GM12878 (cell line): ENCODE results near the gene EIF2D. TPM values are rescaled to one million over a fixed set of nuclear protein-coding genes. Genes with fewer than 3 reads are reported as not detected.

Source experiments
- ATF7 ChIP-seq: fragments of 450-650 bp; IDR thresholded peaks from 2 replicates; pipeline ENCODE4 v1.6.1; 2016; ENCODE audit warnings: low read depth, mild to moderate bottlenecking
- CEBPB ChIP-seq, 2 experiments: fragments of 150-350 bp in 1 of 2; IDR thresholded peaks; 2 replicates each; pipeline ENCODE4 v1.6.1; 2012 to 2014; ENCODE audit warnings: low read depth in 2 of 2, low read length in 2 of 2, borderline replicate concordance in 1 of 2, inconsistent platforms in 1 of 2
- DPF2 ChIP-seq: fragments of 450-650 bp; IDR thresholded peaks from 2 replicates; pipeline ENCODE4 v1.6.1; 2017; ENCODE audit warnings: mild to moderate bottlenecking
- EGR1 ChIP-seq, 2 experiments: IDR thresholded peaks; 1 replicate in 1 of 2; 2 replicates in 1 of 2; pipeline ENCODE4 v1.6.1; 2011 to 2012; ENCODE audit warnings: low read depth in 2 of 2, low read length in 2 of 2, borderline replicate concordance in 1 of 2, mild to moderate bottlenecking in 1 of 2, moderate library complexity in 1 of 2
- FOXK2 ChIP-seq: fragments of 450-650 bp; IDR thresholded peaks from 2 replicates; pipeline ENCODE4 v1.6.1; 2017; ENCODE audit warnings: mild to moderate bottlenecking, moderate library complexity
- GABPA ChIP-seq: IDR thresholded peaks from 2 replicates; pipeline ENCODE4 v1.6.1; 2014; ENCODE audit warnings: antibody characterized with exemption, low read depth, mild to moderate bottlenecking, inconsistent platforms
- HDGF ChIP-seq: fragments of 450-650 bp; IDR thresholded peaks from 2 replicates; pipeline ENCODE4 v1.6.1; 2016; ENCODE audit warnings: antibody characterized with exemption
- IRF4 ChIP-seq: IDR thresholded peaks from 2 replicates; pipeline ENCODE4 v1.6.1; 2011; ENCODE audit warnings: low read depth, low read length
- NFIC ChIP-seq: IDR thresholded peaks from 2 replicates; pipeline ENCODE4 v1.6.1; 2012; ENCODE audit warnings: low read depth, mild to moderate bottlenecking, inconsistent platforms, low read length, moderate library complexity
- NFYA ChIP-seq: IDR thresholded peaks from 2 replicates; pipeline ENCODE4 v1.6.1; 2011; ENCODE audit warnings: low read depth, mild to moderate bottlenecking, low read length, improper control_type of control experiment, borderline replicate concordance
- PKNOX1 ChIP-seq: fragments of 450-650 bp; IDR thresholded peaks from 2 replicates; pipeline ENCODE4 v1.6.1; 2016; ENCODE audit warnings: mild to moderate bottlenecking
- RAD51 ChIP-seq: fragments of 450-650 bp; IDR thresholded peaks from 2 replicates; pipeline ENCODE4 v1.6.1; 2016; ENCODE audit warnings: moderate library complexity, mild to moderate bottlenecking, inconsistent platforms
- RB1 ChIP-seq: fragments of 450-650 bp; formaldehyde crosslinking; IDR thresholded peaks from 2 replicates; pipeline ENCODE4 v1.6.1; 2017; ENCODE audit warnings: mild to moderate bottlenecking, borderline replicate concordance
- RBBP5 ChIP-seq: fragments of 200-600 bp; sonication (generic); conservative IDR thresholded peaks from 2 replicates; pipeline ENCODE4 v1.6.1; 2016
- RUNX3 ChIP-seq: IDR thresholded peaks from 2 replicates; pipeline ENCODE4 v1.6.1; 2012; ENCODE audit warnings: low read length, inconsistent platforms
- SIN3A ChIP-seq: IDR thresholded peaks from 2 replicates; pipeline ENCODE4 v1.6.1; 2012; ENCODE audit warnings: low read depth, low read length, improper control_type of control experiment
- SMAD5 ChIP-seq: IDR thresholded peaks from 2 replicates; pipeline ENCODE4 v1.6.1; 2016; ENCODE audit warnings: antibody characterized with exemption, low read depth
- SMARCA5 ChIP-seq: fragments of 450-650 bp; IDR thresholded peaks from 2 replicates; pipeline ENCODE4 v1.6.1; 2017; ENCODE audit warnings: mild to moderate bottlenecking
- SMC3 ChIP-seq: IDR thresholded peaks from 2 replicates; pipeline ENCODE4 v1.6.1; 2011; ENCODE audit warnings: low read length, improper control_type of control experiment, borderline replicate concordance
- TAF1 ChIP-seq: IDR thresholded peaks from 2 replicates; pipeline ENCODE4 v1.6.1; 2011; ENCODE audit warnings: mild to moderate bottlenecking, low read depth, low read length, borderline replicate concordance
- ZBTB11 ChIP-seq: fragments of 450-650 bp; formaldehyde crosslinking; IDR thresholded peaks from 2 replicates; pipeline ENCODE4 v1.5.0; 2022; ENCODE audit warnings: mild to moderate bottlenecking, missing genetic modification characterization
- polyA plus RNA-seq, 11 experiments: library from polyadenylated mRNA; depleted of rRNA in 4 of 11; unstranded in 6 of 11; stranded (reverse) in 5 of 11; fragments of >200 nt; fragmentation: Nextera tagmentation in 4 of 11; fragmentation: Illumina TruSeq in 1 of 11; extraction: Ambion mirVana in 4 of 11; extraction: Trizol in 1 of 11; gene quantifications; 1 replicate in 1 of 11; 2 replicates in 10 of 11; pipeline versions ENCODE4 v1.2.1 to v1.2.3, GENCODE V29; 2011 to 2016; ENCODE audit warnings: inconsistent platforms in 2 of 11, missing spikeins in 2 of 11, low read depth in 1 of 11
- total RNA-seq, 4 experiments: library from RNA; depleted of rRNA in 3 of 4; stranded (reverse); fragments of >200 nt in 3 of 4; fragmentation: Illumina TruSeq in 1 of 4; extraction: Trizol in 1 of 4; gene quantifications; 2 replicates each; pipeline versions ENCODE4 v1.2.1 to v1.2.3, GENCODE V29; 2013 to 2021
- TF ChIP-seq, protein P1 (sequence below): fragments of 450-650 bp; IDR thresholded peaks from 2 replicates; pipeline ENCODE4 v1.6.1; 2014; ENCODE audit warnings: mild to moderate bottlenecking
- TF ChIP-seq, protein P2 (sequence below): fragments of 150-350 bp; IDR thresholded peaks from 2 replicates; pipeline ENCODE4 v1.6.1; 2016; ENCODE audit warnings: low read depth, low read length

The EIF2D gene
- total and polyA plus RNA-seq, 10 of the 15 experiments (the other 5 are each of a cell fraction or from before 2014, with no cell fraction given) = 65.2 to 133 (median 79.0) TPM

DNA sequence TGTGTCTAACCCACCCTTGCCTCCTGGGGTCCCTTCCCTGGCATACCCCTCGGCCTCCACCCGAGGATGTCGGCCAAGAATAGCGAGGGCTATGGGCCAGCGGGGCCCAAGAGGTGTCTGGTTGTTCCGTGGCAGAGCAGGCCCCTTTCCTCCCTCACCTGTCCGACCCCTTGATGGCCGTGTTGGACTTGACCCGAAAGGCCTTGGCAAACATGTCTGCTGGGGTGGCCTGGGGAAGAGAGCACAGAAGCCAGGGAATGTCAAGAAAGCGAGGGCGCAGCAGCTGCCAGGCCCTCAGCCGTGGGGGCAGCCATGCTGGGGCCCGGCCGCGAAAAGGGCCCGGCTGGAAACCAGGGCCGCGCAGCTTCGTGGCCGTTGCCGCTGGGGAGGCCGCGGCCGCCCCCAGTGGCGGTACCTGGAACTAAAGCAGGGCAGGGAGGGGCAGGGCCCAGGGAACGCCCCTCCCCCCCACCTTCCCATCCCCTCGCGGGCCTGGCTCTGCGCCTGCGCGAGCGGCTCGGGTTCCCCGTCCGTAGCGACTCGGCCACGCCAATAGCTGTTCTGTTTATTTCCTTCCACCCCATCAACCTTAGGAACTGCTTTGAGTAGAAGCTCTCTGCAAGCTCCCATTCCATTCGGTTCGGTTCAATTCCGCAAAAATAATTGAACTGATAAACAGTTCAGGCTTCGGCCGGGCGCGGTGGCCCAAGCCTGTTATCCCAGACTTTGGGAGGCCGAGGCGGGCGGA lies at the start of gene EIF2D (continued):
- TF ChIP-seq GABPA (peak; percentile 84), RUNX3 (peak; percentile 68), HDGF (0 out of 2 replicates have a peak, but pooled peaks have one; percentile 25), NFIC (no peak; the same call in 1 of the 2 replicates), RBBP5 (0 out of 2 replicates have a peak, but pooled peaks have one; percentile 42), IRF4 (peak; percentile 56), SMC3 (peak; percentile 45; the same call in 1 of the 2 replicates), FOXK2 (peak; percentile 36; the same call in 1 of the 2 replicates), CEBPB (IDR thresholded peaks at IDR 0.05; ENCODE audit: borderline replicate concordance in 1 of 2, low read depth in 2 of 2, low read length in 2 of 2) (no peak), NFYA (no peak), SMARCA5 (peak; percentile 99), SMAD5 (peak; percentile 50; the same call in 1 of the 2 replicates), RB1 (peak; percentile 99), TAF1 (peak; percentile 98), RAD51 (no peak), DPF2 (peak; percentile 76), ATF7 (no peak; the same call in 1 of the 2 replicates), ZBTB11 (CRISPR knock-in tag) (peak; percentile 96), SIN3A (peak; percentile 87), EGR1 (IDR thresholded peaks at IDR 0.05; ENCODE audit: borderline replicate concordance in 1 of 2, low read depth in 2 of 2, low read length in 2 of 2) (peak; percentile 26 to 62), PKNOX1 (peak; percentile 19; the same call in 1 of the 2 replicates)
- TF ChIP-seq, protein P1, sequence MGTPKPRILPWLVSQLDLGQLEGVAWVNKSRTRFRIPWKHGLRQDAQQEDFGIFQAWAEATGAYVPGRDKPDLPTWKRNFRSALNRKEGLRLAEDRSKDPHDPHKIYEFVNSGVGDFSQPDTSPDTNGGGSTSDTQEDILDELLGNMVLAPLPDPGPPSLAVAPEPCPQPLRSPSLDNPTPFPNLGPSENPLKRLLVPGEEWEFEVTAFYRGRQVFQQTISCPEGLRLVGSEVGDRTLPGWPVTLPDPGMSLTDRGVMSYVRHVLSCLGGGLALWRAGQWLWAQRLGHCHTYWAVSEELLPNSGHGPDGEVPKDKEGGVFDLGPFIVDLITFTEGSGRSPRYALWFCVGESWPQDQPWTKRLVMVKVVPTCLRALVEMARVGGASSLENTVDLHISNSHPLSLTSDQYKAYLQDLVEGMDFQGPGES = no peak
- TF ChIP-seq, protein P2, sequence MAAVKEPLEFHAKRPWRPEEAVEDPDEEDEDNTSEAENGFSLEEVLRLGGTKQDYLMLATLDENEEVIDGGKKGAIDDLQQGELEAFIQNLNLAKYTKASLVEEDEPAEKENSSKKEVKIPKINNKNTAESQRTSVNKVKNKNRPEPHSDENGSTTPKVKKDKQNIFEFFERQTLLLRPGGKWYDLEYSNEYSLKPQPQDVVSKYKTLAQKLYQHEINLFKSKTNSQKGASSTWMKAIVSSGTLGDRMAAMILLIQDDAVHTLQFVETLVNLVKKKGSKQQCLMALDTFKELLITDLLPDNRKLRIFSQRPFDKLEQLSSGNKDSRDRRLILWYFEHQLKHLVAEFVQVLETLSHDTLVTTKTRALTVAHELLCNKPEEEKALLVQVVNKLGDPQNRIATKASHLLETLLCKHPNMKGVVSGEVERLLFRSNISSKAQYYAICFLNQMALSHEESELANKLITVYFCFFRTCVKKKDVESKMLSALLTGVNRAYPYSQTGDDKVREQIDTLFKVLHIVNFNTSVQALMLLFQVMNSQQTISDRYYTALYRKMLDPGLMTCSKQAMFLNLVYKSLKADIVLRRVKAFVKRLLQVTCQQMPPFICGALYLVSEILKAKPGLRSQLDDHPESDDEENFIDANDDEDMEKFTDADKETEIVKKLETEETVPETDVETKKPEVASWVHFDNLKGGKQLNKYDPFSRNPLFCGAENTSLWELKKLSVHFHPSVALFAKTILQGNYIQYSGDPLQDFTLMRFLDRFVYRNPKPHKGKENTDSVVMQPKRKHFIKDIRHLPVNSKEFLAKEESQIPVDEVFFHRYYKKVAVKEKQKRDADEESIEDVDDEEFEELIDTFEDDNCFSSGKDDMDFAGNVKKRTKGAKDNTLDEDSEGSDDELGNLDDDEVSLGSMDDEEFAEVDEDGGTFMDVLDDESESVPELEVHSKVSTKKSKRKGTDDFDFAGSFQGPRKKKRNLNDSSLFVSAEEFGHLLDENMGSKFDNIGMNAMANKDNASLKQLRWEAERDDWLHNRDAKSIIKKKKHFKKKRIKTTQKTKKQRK = peak; percentile 56
